G401 (cell line): Measurements from ENCODE around the gene TCEAL5. TPM values are rescaled to one million over a fixed set of nuclear protein-coding genes. Genes with fewer than 3 reads are reported as not detected.
"Not testable (repeated sequence)": the region's sequence is repeated elsewhere in the genome, so short reads cannot be mapped to it uniquely, and the experiment has no call there.

Source experiments
- DNase-seq: peaks from one replicate; pipeline ENCODE4 v3.0.0-alpha.2; 2015; ENCODE audit warnings: low spot score
- in situ Hi-C: cut with HindIII; loops from 2 replicates; pipeline ENCODE4 v1.10.0; 2016; ENCODE audit warnings: low sequenced_read_pairs, mixed read lengths
- total RNA-seq: library from RNA; depleted of rRNA; stranded (reverse); fragments of >200 nt; shearing (Covaris generic); gene quantifications from 2 replicates; pipeline ENCODE4 v1.2.3, GENCODE V29; 2014; rRNA removed

Gene TCEAL5
- total RNA-seq, 1 experiment from 2014 or later, result not detected

DNA sequence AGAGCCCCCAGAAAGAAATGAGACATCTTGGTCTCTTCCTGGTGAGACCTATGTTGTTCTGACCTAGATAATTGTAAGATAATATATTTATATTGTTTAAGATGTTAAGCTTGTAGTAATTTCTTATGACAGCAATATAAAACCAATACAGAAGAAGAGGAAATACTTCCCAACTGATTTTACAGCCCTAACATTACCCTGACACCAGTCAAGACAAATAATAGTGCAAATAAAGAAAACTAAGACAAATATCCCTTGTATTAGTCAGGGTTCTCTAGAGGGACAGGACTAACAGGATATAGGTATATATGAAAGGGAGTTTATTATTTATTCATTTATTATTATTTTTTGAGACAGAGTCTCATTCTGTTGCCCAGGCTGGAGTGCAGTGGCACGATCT, 40.3 kb downstream of the TCEAL5 start:
- DNase-seq, result no peak
- in situ Hi-C loops, result no loop called here

DNA sequence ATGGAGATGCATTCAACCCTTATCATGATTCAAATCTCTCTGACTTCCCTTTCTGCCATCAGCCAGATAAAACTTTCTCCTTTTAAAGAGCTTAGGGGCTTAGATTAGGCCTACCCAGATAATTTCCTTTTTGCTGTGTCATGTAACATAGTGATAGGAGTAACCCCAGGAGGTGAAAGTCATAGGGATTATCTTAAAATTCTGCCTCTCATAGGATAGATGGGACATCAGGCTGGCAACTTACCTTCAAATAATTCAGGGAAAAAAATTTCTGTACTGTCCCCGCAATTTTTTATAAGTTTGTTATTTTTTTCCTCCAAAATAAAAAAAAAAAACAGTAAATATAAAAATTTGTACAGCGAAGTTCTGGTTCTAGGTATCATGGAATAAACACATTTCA, 40.9 kb downstream of the TCEAL5 start:
- in situ Hi-C loops, DNase-seq: not testable (repeated sequence)

- DNase-seq, result no peak
- in situ Hi-C loops, result no loop called here
These were observed 41.7 kb downstream of the TCEAL5 start for GRCh38 chrX:103234869-103235268.

GRCh38 chrX:103233263-103233662, 43.3 kb downstream of the TCEAL5 start:
- in situ Hi-C loops, result no loop called here
- DNase-seq, result no peak

DNA sequence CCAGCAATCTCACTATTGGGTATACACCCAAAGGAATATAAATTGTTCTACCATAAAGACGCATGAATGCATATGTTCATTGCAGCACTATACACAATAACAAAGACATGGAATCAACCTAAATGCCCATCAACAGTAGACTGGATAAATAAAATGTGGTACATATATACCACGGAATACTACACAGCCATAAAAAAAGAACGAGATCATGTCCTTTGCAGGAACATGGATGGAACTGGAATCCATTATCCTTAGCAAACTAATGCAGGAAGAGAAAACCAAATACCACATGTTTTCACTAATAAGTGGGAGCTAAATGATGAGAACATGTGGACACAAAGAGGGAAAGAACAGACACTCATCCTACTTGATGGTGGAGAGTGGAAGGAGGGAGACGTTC, 50.6 kb downstream of the TCEAL5 start:
- DNase-seq, in situ Hi-C loops: not testable (repeated sequence)

Other genes starting within 250 kb of the TCEAL5 start
- 273 and 377 TPM in 2 replicates for gene BEX1, start 212.6 kb downstream of the TCEAL5 start, total RNA-seq
- not detected in 2 replicates for gene NXF3, start 183.6 kb downstream of the TCEAL5 start, total RNA-seq
- gene BEX4, start 61.6 kb downstream of the TCEAL5 start, total RNA-seq, result 61.7 and 62.2 TPM in 2 replicates
- 128 and 162 TPM in 2 replicates for gene TCEAL8, start 21.6 kb downstream of the TCEAL5 start, total RNA-seq
- 101 and 163 TPM in 2 replicates for gene BEX2, start 34.2 kb upstream of the TCEAL5 start, total RNA-seq
- gene TCEAL7, start 53.5 kb upstream of the TCEAL5 start, total RNA-seq, result 0.71 TPM in 1 of 2 replicates, not detected in the other
- 39.1 and 42.6 TPM in 2 replicates for gene TCEAL9, start 79.8 kb upstream of the TCEAL5 start, total RNA-seq
- gene BEX3, start 99.8 kb upstream of the TCEAL5 start, total RNA-seq, result 464 and 525 TPM in 2 replicates
- gene RAB40A, start 242.7 kb upstream of the TCEAL5 start, total RNA-seq, result not detected in 2 replicates